OCI-LY1 (cell line): ENCODE measurements around the gene DDX51.

Experiments
- H2AFZ ChIP-seq: fragments of 200-600 bp; sonication (generic), shearing (Covaris generic); 2 replicates; pipeline ENCODE4 v1.6.0; 2014; ENCODE audit warnings: antibody characterized with exemption, mild to moderate bottlenecking, low read length
- H3F3A ChIP-seq: fragments of 200-600 bp; sonication (generic), shearing (Covaris generic); 2 replicates; pipeline ENCODE4 v1.6.0; 2014; ENCODE audit warnings: mild to moderate bottlenecking, antibody characterized with exemption, low read length, moderate library complexity; ENCODE audit not compliant: insufficient read depth
- H3K27ac ChIP-seq: fragments of 200-600 bp; sonication (generic); 2 replicates; pipeline ENCODE4 v1.5.1; 2014; ENCODE audit warnings: low read length, mixed run types, mild to moderate bottlenecking, low read depth; ENCODE audit not compliant: poor library complexity, severe bottlenecking
- H3K27me3 ChIP-seq: fragments of 200-600 bp; sonication (generic); 2 replicates; pipeline ENCODE4 v1.6.0; 2014; ENCODE audit warnings: antibody characterized with exemption, mild to moderate bottlenecking, low read length, moderate library complexity; ENCODE audit not compliant: insufficient read depth
- H3K36me3 ChIP-seq: fragments of 200-600 bp; sonication (generic); 2 replicates; pipeline ENCODE4 v1.6.1; 2014; ENCODE audit warnings: mild to moderate bottlenecking, antibody characterized with exemption, low read length, moderate library complexity, mixed read lengths; ENCODE audit not compliant: insufficient read depth
- H3K4me1 ChIP-seq: fragments of 200-600 bp; sonication (generic); 2 replicates; pipeline ENCODE4 v1.5.1; 2014; ENCODE audit warnings: mild to moderate bottlenecking, low read length, moderate library complexity; ENCODE audit not compliant: insufficient read depth, severe bottlenecking
- H3K4me2 ChIP-seq: fragments of 200-600 bp; sonication (generic), shearing (Covaris generic); 2 replicates; pipeline ENCODE4 v1.6.1; 2014; ENCODE audit warnings: low read length
- H3K4me3 ChIP-seq: fragments of 200-600 bp; sonication (generic); 2 replicates; pipeline ENCODE4 v1.5.1; 2014; ENCODE audit warnings: low read length, low read depth, mild to moderate bottlenecking, mixed read lengths; ENCODE audit not compliant: poor library complexity, severe bottlenecking
- H3K79me2 ChIP-seq: fragments of 200-600 bp; shearing (Covaris generic); 2 replicates; pipeline ENCODE4 v1.6.1; 2016; ENCODE audit warnings: mixed run types, low read length, mixed read lengths; ENCODE audit not compliant: insufficient read depth
- H3K9ac ChIP-seq: fragments of 200-600 bp; sonication (generic), shearing (Covaris generic); 2 replicates; pipeline ENCODE4 v1.6.1; 2014; ENCODE audit warnings: mild to moderate bottlenecking, low read length, mixed read lengths
- H3K9me2 ChIP-seq: fragments of 200-600 bp; sonication (generic), shearing (Covaris generic); 2 replicates; pipeline ENCODE4 v1.6.1; 2014; ENCODE audit warnings: low read depth, mild to moderate bottlenecking, low read length, mixed read lengths
- H3K9me3 ChIP-seq: fragments of 200-600 bp; shearing (Covaris generic); 2 replicates; pipeline ENCODE4 v1.6.1; 2014; ENCODE audit warnings: low read length, mixed read lengths
- H4K20me1 ChIP-seq: fragments of 200-600 bp; sonication (generic), shearing (Covaris generic); 2 replicates; pipeline ENCODE4 v1.6.0; 2016; ENCODE audit warnings: mild to moderate bottlenecking, low read length; ENCODE audit not compliant: insufficient read depth
- CTCF ChIP-seq: fragments of 200-600 bp; sonication (generic), shearing (Covaris generic); IDR thresholded peaks from 2 replicates; pipeline ENCODE4 v1.5.1; 2017; ENCODE audit warnings: mild to moderate bottlenecking, antibody characterized with exemption, low read length, moderate library complexity, mixed read lengths
- EZH2 ChIP-seq: fragments of 200-600 bp; sonication (generic), shearing (Covaris generic); IDR thresholded peaks from 2 replicates; pipeline ENCODE4 v1.8.0; 2017; ENCODE audit warnings: borderline replicate concordance, mixed run types, mild to moderate bottlenecking, antibody characterized with exemption, low read length, moderate library complexity, mixed read lengths

DDX51 gene

GRCh38 chr12:132166093-132166492 is 22.0 kb upstream of the DDX51 start:
- no peak for TF ChIP-seq CTCF
- TF ChIP-seq EZH2, result no peak
- Histone ChIP-seq H3K27ac (no peak overlapping the region), H3K4me1 (no peaks in the 10 kb centered on the region), H3K27me3 (no peaks in the 10 kb centered on the region), H3F3A (no peaks in the 10 kb centered on the region), H3K79me2 (no peaks in the 10 kb centered on the region), H3K36me3 (no peaks in the 10 kb centered on the region), H3K9me3 (no peaks in the 10 kb centered on the region), H4K20me1 (no peaks in the 10 kb centered on the region), H2AFZ (no peak overlapping the region), H3K9me2 (no peaks in the 10 kb centered on the region), H3K4me3 (no peak overlapping the region), H3K9ac (no peak overlapping the region), H3K4me2 (no peak overlapping the region)

GRCh38 chr12:132165584-132165983 is 21.5 kb upstream of the DDX51 start:
- Histone ChIP-seq H3K27me3 (no peaks in the 10 kb centered on the region), H2AFZ (no peak overlapping the region), H3K9ac (no peak overlapping the region), H3K4me3 (no peak overlapping the region), H3K27ac (no peak overlapping the region), H3K4me1 (no peaks in the 10 kb centered on the region), H3K79me2 (no peaks in the 10 kb centered on the region), H3K36me3 (no peaks in the 10 kb centered on the region), H3K4me2 (no peak overlapping the region), H4K20me1 (no peaks in the 10 kb centered on the region), H3K9me3 (no peaks in the 10 kb centered on the region), H3K9me2 (no peaks in the 10 kb centered on the region), H3F3A (no peaks in the 10 kb centered on the region)
- TF ChIP-seq EZH2 (no peak), CTCF (no peak)

GRCh38 chr12:132164426-132164825 is 20.3 kb upstream of the DDX51 start:
- no peaks in the 10 kb centered on the region for H3K9me2 ChIP-seq
- H4K20me1 ChIP-seq, result no peaks in the 10 kb centered on the region
- no peak overlapping the region for H3K27ac ChIP-seq
- no peaks in the 10 kb centered on the region for H3K27me3 ChIP-seq
- no peaks in the 10 kb centered on the region for H3K79me2 ChIP-seq
- H3K4me3 ChIP-seq, result no peak overlapping the region
- no peak overlapping the region for H3K9ac ChIP-seq
- no peaks in the 10 kb centered on the region for H3K4me1 ChIP-seq
- H3K4me2 ChIP-seq, result no peak overlapping the region
- no peaks in the 10 kb centered on the region for H3K9me3 ChIP-seq
- no peak for TF ChIP-seq CTCF
- no peak for TF ChIP-seq EZH2
- H3F3A ChIP-seq, result no peaks in the 10 kb centered on the region
- no peak overlapping the region for H2AFZ ChIP-seq
- no peaks in the 10 kb centered on the region for H3K36me3 ChIP-seq
